ENCODE data around the gene PPP2R5B.

PPP2R5B gene

DNA sequence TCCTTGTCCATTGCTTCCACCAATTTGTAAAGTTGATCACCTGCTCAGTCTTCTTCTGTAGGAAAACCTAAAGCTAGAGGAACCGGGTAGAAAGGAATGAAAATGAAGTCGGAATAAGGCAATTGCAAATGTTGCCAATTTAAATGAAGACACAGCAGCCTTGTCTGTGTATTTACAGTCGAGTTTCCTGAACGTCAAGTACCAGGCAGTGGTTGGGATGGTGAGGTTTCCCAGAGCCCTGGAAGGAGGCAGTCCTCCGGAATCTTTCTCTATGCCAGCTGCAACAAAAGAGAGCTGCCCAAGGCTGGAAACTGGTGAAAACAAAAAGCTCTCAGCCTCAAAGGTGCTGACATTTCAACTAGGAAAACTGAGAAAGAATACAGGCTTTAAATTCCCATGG, 29.7 kb downstream of the PPP2R5B start:
- H3K9me3 ChIP-seq (ENCODE audit: control insufficient read depth, insufficient read depth, low read depth, low read length): no peaks in the 10 kb centered on the region
- H3K4me3 ChIP-seq (ENCODE audit: low read depth, low read length): no peak overlapping the region
- H3K27ac ChIP-seq (ENCODE audit: extremely low read depth, low read depth, low read length): no peak overlapping the region
- POLR2A ChIA-PET: no interaction called here
- CTCF ChIA-PET: interaction anchor here (0.8 to 1.4 kb wide), 2 partner anchors 9 to 47 kb away, joined by 3 to 4 read pairs; no protein-coding TSS in a partner anchor
- H3K36me3 ChIP-seq (ENCODE audit: control insufficient read depth in 2 of 2, insufficient read depth in 1 of 2, low read length in 2 of 2): no peaks in the 10 kb centered on the region
- no peak for TF ChIP-seq ZNF302 (tag by site-specific recombination; IDR thresholded peaks at IDR 0.05; ENCODE audit: low read depth)
- TF ChIP-seq PRDM2 (tag by site-specific recombination; IDR thresholded peaks at IDR 0.05; ENCODE audit: borderline replicate concordance): no peak
- H3K4me1 ChIP-seq (ENCODE audit: control insufficient read depth, insufficient read depth, low read length): no peaks in the 10 kb centered on the region

GRCh38 chr11:64959498-64959897, 35.0 kb downstream of the PPP2R5B start:
- Histone ChIP-seq H3K36me3 (ENCODE audit: control insufficient read depth in 2 of 2, insufficient read depth in 1 of 2, low read length in 2 of 2) (no peaks in the 10 kb centered on the region), H3K4me1 (ENCODE audit: control insufficient read depth, insufficient read depth, low read length) (no peaks in the 10 kb centered on the region), H3K9me3 (ENCODE audit: control insufficient read depth, insufficient read depth, low read depth, low read length) (no peaks in the 10 kb centered on the region), H3K4me3 (ENCODE audit: low read depth, low read length) (no peak overlapping the region), H3K27ac (ENCODE audit: extremely low read depth, low read depth, low read length) (no peak overlapping the region)
- ChIA-PET POLR2A (no interaction called here), CTCF (no interaction called here)
- no peak for TF ChIP-seq ZNF341 (tag by site-specific recombination; IDR thresholded peaks at IDR 0.05; ENCODE audit: low read depth)
- TF ChIP-seq ZEB2 (tag by site-specific recombination; IDR thresholded peaks at IDR 0.05): no peak
- no peak for TF ChIP-seq ZBTB7A (tag by site-specific recombination; IDR thresholded peaks at IDR 0.05; ENCODE audit: low read depth)
- TF ChIP-seq ZNF433 (tag by site-specific recombination; IDR thresholded peaks at IDR 0.05; ENCODE audit: low read depth): no peak
- TF ChIP-seq ZNF704 (tag by site-specific recombination; IDR thresholded peaks at IDR 0.05): no peak
- no peak for TF ChIP-seq ZNF513 (tag by site-specific recombination; IDR thresholded peaks at IDR 0.05)

GRCh38 chr11:64960719-64961118, 36.2 kb downstream of the PPP2R5B start:
- CTCF ChIA-PET: interaction anchor here (0.6 kb wide), 1 partner anchor 9 kb away, joined by 5 read pairs; no protein-coding TSS in a partner anchor
- no peaks in the 10 kb centered on the region for H3K9me3 ChIP-seq (ENCODE audit: control insufficient read depth, insufficient read depth, low read depth, low read length)
- H3K36me3 ChIP-seq (ENCODE audit: control insufficient read depth in 2 of 2, insufficient read depth in 1 of 2, low read length in 2 of 2): no peaks in the 10 kb centered on the region
- no peak overlapping the region for H3K27ac ChIP-seq (ENCODE audit: extremely low read depth, low read depth, low read length)
- H3K4me3 ChIP-seq (ENCODE audit: low read depth, low read length): no peak overlapping the region
- TF ChIP-seq ZNF544 (tag by site-specific recombination; IDR thresholded peaks at IDR 0.05) (no peak), ZNF701 (tag by site-specific recombination; IDR thresholded peaks at IDR 0.05) (no peak), TRIM28 (IDR thresholded peaks at IDR 0.05; ENCODE audit: borderline replicate concordance, low read length) (no peak), ZNF830 (tag by site-specific recombination; IDR thresholded peaks at IDR 0.05; ENCODE audit: low read depth) (no peak), ZNF221 (tag by site-specific recombination; IDR thresholded peaks at IDR 0.05; ENCODE audit: borderline replicate concordance) (no peak), ZFP69B (tag by site-specific recombination; IDR thresholded peaks at IDR 0.05) (no peak), ZNF747 (tag by site-specific recombination; IDR thresholded peaks at IDR 0.05) (no peak), ZBTB11 (tag by site-specific recombination; conservative IDR thresholded peaks at IDR 0.05; ENCODE audit: low read depth) (no peak), ZNF112 (tag by site-specific recombination; IDR thresholded peaks at IDR 0.05) (no peak)
- POLR2A ChIA-PET: no interaction called here
- H3K4me1 ChIP-seq (ENCODE audit: control insufficient read depth, insufficient read depth, low read length): no peaks in the 10 kb centered on the region

Data from HEK293 (cell line).